ENCODE data around the gene BCAP29.

DNA sequence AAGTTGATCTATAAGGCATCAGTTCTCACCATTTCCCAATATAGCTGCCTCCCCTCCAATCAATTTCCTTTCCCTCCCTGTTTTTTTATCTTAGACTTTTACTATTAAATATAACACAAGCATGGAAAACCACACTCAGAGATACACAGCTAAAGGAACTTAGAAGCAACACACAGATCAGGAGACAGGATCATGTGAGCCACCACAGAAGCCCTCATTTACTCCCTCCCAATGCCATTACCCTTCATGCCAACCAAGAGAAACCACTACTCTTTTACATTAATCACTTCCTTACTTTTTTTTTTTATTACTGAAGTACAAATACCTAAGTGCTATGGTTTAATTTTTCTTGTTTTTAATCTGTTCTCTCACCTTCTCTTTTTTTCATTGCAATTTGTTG, 49.3 kb upstream of the BCAP29 start:
- TF ChIP-seq POLR2A (IDR thresholded peaks at IDR 0.05) = no peak
- TF ChIP-seq CTCF (IDR thresholded peaks at IDR 0.05) = no peak

Data from heart left ventricle (tissue), 13 donors.